Measurements from ENCODE around the gene RGS10. TPM values are rescaled to one million over a fixed set of nuclear protein-coding genes. Genes with fewer than 3 reads are reported as not detected.
"Not testable (repeated sequence)": the region's sequence is repeated elsewhere in the genome, so short reads cannot be mapped to it uniquely, and the experiment has no call there.

The RGS10 gene
- total RNA-seq, 4 donors from 2014 or later = 3.9 to 63.5 (median 13.2) TPM

GRCh38 chr10:119531067-119531466 lies 11.5 kb downstream of the RGS10 start:
- peaks cover 0 to 21% (median 0%) of the 10 kb centered on the region in 4 donors for H3K4me1 ChIP-seq
- no peak for DNase-seq
- H3K27ac ChIP-seq = no peak overlapping the region
- no peaks in the 10 kb centered on the region for H3K36me3 ChIP-seq
- no peak overlapping the region for H3K4me3 ChIP-seq
- H3K27me3 ChIP-seq = no peaks in the 10 kb centered on the region
- TF ChIP-seq POLR2A (IDR thresholded peaks at IDR 0.05) = no peak
- TF ChIP-seq, protein P1, sequence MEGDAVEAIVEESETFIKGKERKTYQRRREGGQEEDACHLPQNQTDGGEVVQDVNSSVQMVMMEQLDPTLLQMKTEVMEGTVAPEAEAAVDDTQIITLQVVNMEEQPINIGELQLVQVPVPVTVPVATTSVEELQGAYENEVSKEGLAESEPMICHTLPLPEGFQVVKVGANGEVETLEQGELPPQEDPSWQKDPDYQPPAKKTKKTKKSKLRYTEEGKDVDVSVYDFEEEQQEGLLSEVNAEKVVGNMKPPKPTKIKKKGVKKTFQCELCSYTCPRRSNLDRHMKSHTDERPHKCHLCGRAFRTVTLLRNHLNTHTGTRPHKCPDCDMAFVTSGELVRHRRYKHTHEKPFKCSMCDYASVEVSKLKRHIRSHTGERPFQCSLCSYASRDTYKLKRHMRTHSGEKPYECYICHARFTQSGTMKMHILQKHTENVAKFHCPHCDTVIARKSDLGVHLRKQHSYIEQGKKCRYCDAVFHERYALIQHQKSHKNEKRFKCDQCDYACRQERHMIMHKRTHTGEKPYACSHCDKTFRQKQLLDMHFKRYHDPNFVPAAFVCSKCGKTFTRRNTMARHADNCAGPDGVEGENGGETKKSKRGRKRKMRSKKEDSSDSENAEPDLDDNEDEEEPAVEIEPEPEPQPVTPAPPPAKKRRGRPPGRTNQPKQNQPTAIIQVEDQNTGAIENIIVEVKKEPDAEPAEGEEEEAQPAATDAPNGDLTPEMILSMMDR (IDR thresholded peaks at IDR 0.05) = no peak
- no peaks in the 10 kb centered on the region for H3K9me3 ChIP-seq

DNA sequence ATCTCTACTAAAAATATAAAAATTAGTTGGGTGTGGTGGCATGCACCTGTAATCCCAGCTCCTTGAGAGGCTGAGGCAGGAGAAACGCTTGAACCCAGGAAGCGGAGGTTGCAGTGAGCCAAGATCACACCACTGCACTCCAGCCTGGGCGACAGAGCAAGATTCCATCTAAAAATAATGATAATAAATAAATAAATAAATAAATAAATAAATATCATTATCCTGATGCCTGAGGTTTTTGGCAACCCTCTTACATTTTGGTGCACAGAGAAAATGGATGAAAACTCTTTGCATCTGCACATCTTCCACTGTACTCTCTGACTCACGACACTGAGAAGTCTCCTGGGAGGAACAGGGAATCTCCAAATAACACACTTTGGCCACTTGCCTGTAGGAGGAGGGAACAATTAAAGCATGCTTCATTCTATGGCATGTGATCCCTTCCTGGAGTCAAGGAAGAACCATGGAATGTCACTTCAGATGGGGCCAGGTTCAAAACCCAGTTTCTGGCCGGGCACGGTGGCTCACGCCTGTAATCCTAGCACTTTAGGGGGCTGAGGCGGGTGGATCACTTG lies 13.8 kb downstream of the RGS10 start:
- peaks cover 0 to 14% (median 0%) of the 10 kb centered on the region in 3 donors for H3K36me3 ChIP-seq
- DNase-seq, H3K27me3 ChIP-seq, H3K9me3 ChIP-seq, H3K4me3 ChIP-seq, H3K27ac ChIP-seq: not testable (repeated sequence)
- H3K4me1 ChIP-seq = peaks cover 0 to 20% (median 0%) of the 10 kb centered on the region in 4 donors

- Histone ChIP-seq H3K27ac (peak overlapping the region in 1 of 4 donors; percentile 3), H3K27me3 (no peaks in the 10 kb centered on the region), H3K4me3 (no peak overlapping the region), H3K4me1 (peaks cover 0 to 11% (median 0%) of the 10 kb centered on the region in 4 donors), H3K9me3 (no peaks in the 10 kb centered on the region), H3K36me3 (peaks cover 0 to 22% (median 0%) of the 10 kb centered on the region in 3 donors)
- TF ChIP-seq, protein P1 (IDR thresholded peaks at IDR 0.05) = peak in 2 of 6 experiments; percentile 6 to 10
- no peak for TF ChIP-seq POLR2A (IDR thresholded peaks at IDR 0.05)
- DNase-seq = no peak
Observed at GRCh38 chr10:119526621-119527592, 15.6 kb downstream of the RGS10 start.

- Histone ChIP-seq H3K27me3 (no peaks in the 10 kb centered on the region), H3K27ac (peak overlapping the region in 1 of 4 donors; percentile 3), H3K9me3 (no peaks in the 10 kb centered on the region), H3K4me1 (peaks cover 0 to 11% (median 0%) of the 10 kb centered on the region in 4 donors), H3K4me3 (no peak overlapping the region), H3K36me3 (peaks cover 0 to 24% (median 0%) of the 10 kb centered on the region in 3 donors)
- no peak for DNase-seq
- TF ChIP-seq, protein P1 (IDR thresholded peaks at IDR 0.05) = no peak
Observed at GRCh38 chr10:119526149-119526548, 16.4 kb downstream of the RGS10 start.

DNA sequence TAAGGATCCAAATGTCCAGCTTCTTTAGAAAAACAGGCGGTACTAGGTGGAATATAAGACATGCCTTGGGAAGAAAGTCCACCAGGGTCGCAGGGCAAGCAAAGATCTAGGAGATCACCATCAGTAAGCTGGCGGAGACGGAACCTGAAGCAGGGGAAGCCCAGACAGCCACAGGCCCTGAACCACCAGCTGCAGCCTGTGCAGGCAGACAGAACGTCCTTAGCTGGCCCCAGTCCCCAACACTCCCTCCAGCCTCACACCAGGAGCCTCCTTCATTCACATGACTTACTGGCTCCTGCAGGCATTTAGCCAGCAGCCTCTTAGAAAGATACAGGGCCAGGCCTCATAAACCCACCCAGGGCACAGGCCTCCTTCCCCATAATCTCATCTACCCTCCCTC lies 17.4 kb downstream of the RGS10 start:
- Histone ChIP-seq H3K27ac (no peak overlapping the region), H3K4me3 (no peak overlapping the region), H3K9me3 (no peaks in the 10 kb centered on the region), H3K27me3 (no peaks in the 10 kb centered on the region), H3K36me3 (peaks cover 0 to 27% (median 0%) of the 10 kb centered on the region in 3 donors), H3K4me1 (peaks cover 0 to 6% (median 0%) of the 10 kb centered on the region in 4 donors)
- no peak for TF ChIP-seq POLR2A (IDR thresholded peaks at IDR 0.05)
- TF ChIP-seq, protein P1 (IDR thresholded peaks at IDR 0.05) = no peak
- peak in 1 of 3 donors; percentile 10 for DNase-seq

GRCh38 chr10:119524720-119525070 lies 17.8 kb downstream of the RGS10 start:
- Histone ChIP-seq H3K9me3 (no peaks in the 10 kb centered on the region), H3K4me3 (no peak overlapping the region), H3K4me1 (peaks cover 0 to 6% (median 0%) of the 10 kb centered on the region in 4 donors), H3K27ac (no peak overlapping the region), H3K36me3 (peaks cover 0 to 27% (median 0%) of the 10 kb centered on the region in 3 donors), H3K27me3 (no peaks in the 10 kb centered on the region)
- TF ChIP-seq, protein P1 (IDR thresholded peaks at IDR 0.05) = no peak
- no peak for TF ChIP-seq POLR2A (IDR thresholded peaks at IDR 0.05)
- no peak for DNase-seq
